ENCODE data around the gene INSRR. TPM values are rescaled to one million over a fixed set of nuclear protein-coding genes. Genes with fewer than 3 reads are reported as not detected.

Gene INSRR
- total and polyA plus RNA-seq, 2 of the 4 experiments (the other 2 are of a cell fraction) = not detected

- no peak for TF ChIP-seq RCOR1 (IDR thresholded peaks at IDR 0.05; ENCODE audit: insufficient replicate concordance, low read length)
- no peak for TF ChIP-seq POLR2A (IDR thresholded peaks at IDR 0.05; ENCODE audit: low read depth, low read length)
- BruUV-seq (replicated peaks) = no TSS peak
- Histone ChIP-seq H4K5ac (ENCODE audit: low read depth, low read length) (no peak overlapping the region), H2BK5ac (ENCODE audit: low read depth, low read length, poor library complexity, severe bottlenecking) (no peak overlapping the region), H2BK20ac (ENCODE audit: low read depth, low read length) (no peak overlapping the region), H4K20me1 (ENCODE audit: insufficient read depth, low read length) (peaks cover 7% of the 10 kb centered on the region; the same call in 1 of the 2 replicates), H3K9me1 (ENCODE audit: insufficient read depth, low read length) (peaks cover 3% of the 10 kb centered on the region; the same call in 1 of the 2 replicates), H2AK5ac (ENCODE audit: low read depth, low read length) (no peak overlapping the region), H3K4me2 (ENCODE audit: low read depth, low read length) (no peak overlapping the region), H3K9me3 (ENCODE audit: control insufficient read depth, insufficient read depth, low read length) (no peaks in the 10 kb centered on the region), H2AK9ac (replicated peaks; ENCODE audit: low read depth, low read length, poor library complexity) (no peak overlapping the region), H4K91ac (ENCODE audit: insufficient read depth, low read depth, low read length) (no peak overlapping the region), H2AFZ (replicated peaks; ENCODE audit: low read length, poor library complexity) (no peak overlapping the region), H4K8ac (ENCODE audit: low read depth in 2 of 2, low read length in 2 of 2) (no peak overlapping the region), H3K79me1 (ENCODE audit: low read depth in 1 of 2, low read length in 2 of 2) (no peaks in the 10 kb centered on the region), H3K23ac (ENCODE audit: low read depth, low read length) (no peak overlapping the region), H3K27ac (ENCODE audit: insufficient read depth, low read length) (no peak overlapping the region), H3K4me1 (ENCODE audit: control insufficient read depth, insufficient read depth, low read length) (peaks cover 6% of the 10 kb centered on the region), H3K9ac (ENCODE audit: low read depth, low read length) (no peak overlapping the region), H3K14ac (replicated peaks; ENCODE audit: low read depth, low read length) (no peak overlapping the region), H3K56ac (ENCODE audit: extremely low read depth, insufficient read depth, low read length) (no peak overlapping the region), H3K36me3 (ENCODE audit: control insufficient read depth, insufficient read depth, low read length) (no peaks in the 10 kb centered on the region), H2BK120ac (ENCODE audit: low read depth, low read length) (no peak overlapping the region), H3K18ac (ENCODE audit: low read depth, low read length) (no peak overlapping the region), H3K27me3 (ENCODE audit: control insufficient read depth, insufficient read depth, low read length) (peaks cover 52% of the 10 kb centered on the region), H2BK15ac (ENCODE audit: low read depth, low read length) (no peak overlapping the region), H3K4me3 (ENCODE audit: insufficient read depth, low read depth, low read length) (no peak overlapping the region), H3K4ac (ENCODE audit: low read depth, low read length) (no peak overlapping the region)
- CTCF ChIA-PET = interaction anchor here (1.4 to 1.9 kb wide), 2 partner anchors 14 to 16 kb away, joined by 5 to 6 read pairs; partner anchors contain the start of gene NTRK1
- dilution Hi-C loops (cut with HindIII; ENCODE audit: low sequenced_read_pairs, unreplicated experiment) = no loop called here
- intact Hi-C loops (cut with micrococcal nuclease) = no loop called here
- DNase-seq (no peak), ATAC-seq (ENCODE audit: low read depth) (no peak)
- POLR2A ChIA-PET (ENCODE audit: unreplicated experiment) = no interaction called here
- WGBS, 2 experiments (ENCODE audit: extremely low coverage in 2 of 2, insufficient read length in 1 of 2) = 75% methylated on average over 8 of the region's 16 CpGs; no CpG with 5 or more reads in 1 of the 2 experiments
- in situ Hi-C loops (cut with MboI; ENCODE audit: low sequenced_read_pairs) = no loop called here
These were observed 15.8 kb upstream of the INSRR start for GRCh38 chr1:156874572-156875340.

All from IMR-90 (cell line).